C4-2B (cell line): ENCODE data around the gene SLC2A5.

Experiments
- H3K27ac ChIP-seq: fragments of 450-650 bp; 2 replicates; pipeline ENCODE4 v1.5.1; 2017
- CTCF ChIP-seq: fragments of 450-650 bp; conservative IDR thresholded peaks from 2 replicates; pipeline ENCODE4 v1.5.1; 2017; ENCODE audit warnings: mild to moderate bottlenecking
- ZFX ChIP-seq: fragments of 450-650 bp; IDR thresholded peaks from 2 replicates; pipeline ENCODE4 v1.6.1; 2017

The SLC2A5 gene

DNA sequence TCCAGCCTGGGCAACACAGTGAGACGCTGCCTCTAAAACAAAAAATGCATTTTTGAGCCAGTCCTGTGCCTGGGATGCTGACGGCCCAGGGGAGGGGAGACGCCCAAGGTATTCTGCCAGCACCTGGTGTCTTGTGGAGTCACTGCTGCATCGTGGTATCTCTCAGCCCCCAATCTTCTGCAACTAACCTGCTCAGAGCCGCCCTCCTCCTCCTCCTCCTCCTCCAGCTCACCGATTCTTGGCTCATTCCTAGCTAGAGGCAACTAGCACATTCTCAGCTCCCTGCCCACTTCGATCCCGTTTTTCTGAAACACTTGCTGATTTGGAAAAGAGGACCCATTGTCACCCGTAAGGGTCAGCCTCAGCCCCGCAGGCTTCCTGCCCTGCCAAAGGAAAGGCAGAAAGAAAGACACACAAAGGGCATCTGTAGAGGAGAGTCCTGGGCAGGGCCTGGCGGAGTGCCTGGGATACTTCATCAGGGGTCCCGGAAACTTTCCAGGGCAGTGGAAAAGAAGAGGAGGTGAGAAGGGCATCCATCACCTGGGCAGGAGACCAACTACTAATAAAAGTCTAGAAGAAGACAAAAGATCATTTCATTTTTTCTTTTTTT is 38.7 kb upstream of the SLC2A5 start:
- TF ChIP-seq CTCF (no peak), ZFX (no peak)
- H3K27ac ChIP-seq = no peak overlapping the region

DNA sequence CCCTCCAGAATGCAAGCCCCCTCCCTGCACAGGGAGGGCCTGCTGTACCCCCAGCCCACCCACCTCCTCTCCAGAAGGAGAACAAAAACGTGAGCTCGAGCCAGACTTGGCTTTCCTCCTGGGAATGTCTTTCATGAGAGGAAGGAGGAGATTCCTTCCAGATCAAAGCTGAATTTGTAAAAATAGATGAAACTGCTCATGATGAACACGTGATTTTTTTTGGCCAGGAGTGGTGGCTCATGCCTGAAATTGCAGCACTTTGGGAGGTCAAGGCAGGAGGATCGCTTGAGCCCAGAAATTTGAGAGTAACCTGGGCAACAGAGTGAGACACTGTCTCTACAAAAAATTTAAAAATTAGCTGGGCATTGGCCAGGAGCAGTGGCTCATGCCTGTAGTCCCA is 37.7 kb upstream of the SLC2A5 start:
- no peak overlapping the region for H3K27ac ChIP-seq
- TF ChIP-seq CTCF (no peak), ZFX (no peak)

- TF ChIP-seq CTCF = no peak
- H3K27ac ChIP-seq = no peak overlapping the region
Measured at GRCh38 chr1:9106286-9106685, 36.9 kb upstream of the SLC2A5 start.

DNA sequence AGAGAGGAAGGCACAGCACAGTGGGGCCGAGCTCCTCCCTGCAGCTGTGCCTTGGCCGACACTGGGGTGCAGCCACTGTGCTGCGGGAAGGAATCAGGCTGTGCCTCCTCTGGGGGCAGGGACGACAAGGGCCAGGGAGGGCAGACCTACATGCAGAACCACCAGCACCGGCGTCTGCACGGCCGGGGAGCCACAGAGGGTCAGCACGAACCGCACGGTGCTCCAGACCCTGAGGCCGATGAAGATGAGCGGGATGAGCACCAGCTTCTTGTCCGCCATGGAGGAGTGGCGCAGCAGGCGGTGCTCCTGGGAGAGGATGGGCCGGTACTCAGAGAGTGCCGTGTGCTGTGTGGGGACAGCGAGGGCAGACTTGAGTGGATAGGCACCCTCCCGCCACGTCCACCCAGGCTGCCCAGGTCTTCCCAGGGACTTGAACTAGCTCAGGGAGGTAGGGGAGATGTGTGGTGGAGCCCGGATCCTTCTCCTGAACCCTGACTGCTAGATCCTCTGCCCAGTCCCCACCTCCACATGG is 36.0 kb upstream of the SLC2A5 start:
- H3K27ac ChIP-seq = no peak overlapping the region
- TF ChIP-seq ZFX = no peak
- TF ChIP-seq CTCF = no peak

DNA sequence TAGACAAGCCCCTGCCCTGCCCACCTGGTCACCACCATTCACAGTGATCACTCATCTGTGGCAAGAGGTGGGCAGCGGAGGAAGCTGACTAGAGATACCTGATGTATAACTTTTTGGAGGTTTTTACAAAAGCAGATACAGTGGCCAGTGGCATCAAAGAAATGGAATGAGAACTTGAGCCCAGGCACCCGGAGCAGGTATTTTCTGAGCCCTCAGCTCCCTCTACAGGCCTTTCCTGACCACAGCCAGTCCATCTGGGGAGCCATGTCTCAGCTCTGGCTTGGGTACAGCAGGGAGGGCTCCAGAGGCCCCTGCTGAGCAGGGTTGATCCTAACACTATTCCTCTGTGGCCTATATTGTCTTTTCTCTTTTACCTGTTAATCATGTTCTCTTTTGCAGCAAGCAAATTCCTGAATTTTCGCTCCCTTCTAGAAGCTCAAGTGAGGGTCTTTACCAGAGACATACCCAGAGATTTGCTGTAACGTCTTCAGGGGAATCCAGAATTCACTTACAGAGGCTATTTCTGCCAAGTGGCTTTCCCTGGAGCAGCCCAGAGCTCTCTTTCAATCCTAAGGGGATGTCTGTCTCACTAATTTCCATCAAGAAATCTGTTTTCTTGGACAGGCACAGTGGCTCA is 32.2 kb upstream of the SLC2A5 start:
- TF ChIP-seq CTCF = peak; percentile 79
- no peak for TF ChIP-seq ZFX
- no peak overlapping the region for H3K27ac ChIP-seq

- TF ChIP-seq CTCF (no peak), ZFX (no peak)
- no peak overlapping the region for H3K27ac ChIP-seq
Measured at GRCh38 chr1:9100471-9101043, 31.1 kb upstream of the SLC2A5 start.

DNA sequence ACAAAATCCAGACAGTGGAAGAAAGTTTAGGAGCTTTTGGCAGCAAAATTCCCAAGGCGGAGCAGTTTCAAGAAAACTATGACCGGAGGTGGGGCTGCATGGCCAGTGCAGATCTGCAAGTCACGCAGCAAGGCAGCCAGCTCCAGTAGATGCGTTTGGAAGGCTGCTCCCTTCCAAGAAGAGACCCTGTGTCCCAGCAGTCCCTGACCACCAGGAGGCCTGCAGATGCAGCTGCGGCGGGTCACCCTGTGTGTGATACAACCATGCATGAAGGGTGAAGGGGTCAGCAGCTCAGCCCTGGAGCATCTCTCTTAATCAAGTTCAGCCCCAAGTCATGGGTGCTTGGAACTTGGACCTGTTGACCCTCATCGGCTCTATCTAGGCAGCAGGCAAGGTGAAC is 30.1 kb upstream of the SLC2A5 start:
- no peak for TF ChIP-seq CTCF
- TF ChIP-seq ZFX = no peak
- H3K27ac ChIP-seq = no peak overlapping the region
